Posterior vena cava (tissue), 2 donors: ENCODE data around the gene IL12RB2. TPM values are rescaled to one million over a fixed set of nuclear protein-coding genes. Genes with fewer than 3 reads are reported as not detected.

Experiments
- DNase-seq: peaks from one replicate; pipeline ENCODE4 v3.0.0-alpha.2; 2020; ENCODE audit warnings: low spot score
- intact Hi-C, 2 donors: fragments of 100-400 bp; cut with DNase I; formaldehyde crosslinking; loops; one replicate each; pipeline versions ENCODE4 v1.14.1 to v1.14.2; 2022 to 2023
- total RNA-seq, 2 donors: library from RNA; stranded (reverse); fragmentation: NEBNext Ultra II Directional; extraction: Animal tissue kit (Norgen Biotek cat#: 25700); gene quantifications; one replicate each; pipeline ENCODE4 v1.2.1, GENCODE V29; 2021
- donor health status: DM: yes; HTN: yes; CAD: no.
- donor health status: DM: yes; HTN: yes; CAD: no.

Gene IL12RB2
- total RNA-seq, 2 donors from 2014 or later = 1.1 to 2.8 TPM

DNA sequence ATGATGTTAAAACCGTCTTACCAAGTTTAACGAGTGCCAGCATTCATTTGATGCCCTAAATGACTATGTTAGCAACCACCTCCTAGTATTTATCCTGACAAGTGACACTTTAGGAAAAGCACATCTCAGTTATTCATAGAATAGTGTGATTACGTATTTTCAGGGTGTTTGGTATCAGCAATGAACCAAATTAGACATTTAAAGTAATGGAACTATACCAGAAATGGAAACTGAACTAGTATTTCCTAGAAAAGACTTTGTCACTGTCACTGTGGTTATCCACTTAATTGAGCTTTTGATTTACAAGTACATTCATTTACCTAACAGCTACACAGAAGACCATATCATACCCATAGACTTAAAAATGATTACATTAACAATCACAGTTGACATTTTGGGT, 3.6 kb upstream of the IL12RB2 start:
- intact Hi-C loops = no loop called here
- DNase-seq = no peak

DNA sequence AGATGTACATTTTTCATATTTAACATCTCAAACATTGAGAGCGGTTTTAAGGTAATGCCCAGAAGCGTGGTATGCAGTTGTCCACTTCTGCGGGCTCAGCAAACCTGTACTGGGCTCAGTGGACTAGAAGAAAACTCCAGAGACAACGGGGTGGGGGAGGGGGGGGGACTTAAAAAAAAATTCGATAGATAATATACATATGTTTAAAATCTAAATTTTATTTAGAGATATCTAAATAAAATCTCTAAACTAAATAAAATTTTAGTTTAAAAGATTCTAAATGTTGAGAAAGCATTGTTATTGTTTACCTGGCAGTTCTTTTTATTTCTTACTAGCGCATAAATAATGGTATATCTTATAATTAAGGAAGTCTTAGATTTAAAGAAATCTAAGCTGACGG, 1.1 kb upstream of the IL12RB2 start:
- DNase-seq = no peak
- intact Hi-C loops = no loop called here

DNA sequence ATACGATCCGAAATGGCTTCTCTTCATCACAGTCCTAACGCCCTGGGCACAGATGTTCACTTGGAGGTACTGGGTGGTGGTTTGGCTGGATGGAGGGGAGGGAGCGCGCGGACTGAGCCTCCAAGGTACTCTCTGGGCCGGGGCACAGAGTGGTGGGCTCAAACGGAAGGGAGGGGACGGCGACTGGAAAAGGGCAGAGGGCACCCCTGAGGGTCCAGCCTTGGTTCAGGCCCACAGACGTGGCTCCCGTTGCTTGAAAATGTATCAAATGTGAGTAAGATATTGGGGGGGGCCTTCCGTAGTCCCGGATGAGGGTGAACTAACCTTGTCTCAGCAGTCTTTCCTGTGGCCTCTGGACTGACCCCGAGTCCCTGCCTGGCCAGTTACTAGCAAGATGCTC, 463 bp downstream of the IL12RB2 start:
- intact Hi-C loops = no loop called here
- DNase-seq = no peak

DNA sequence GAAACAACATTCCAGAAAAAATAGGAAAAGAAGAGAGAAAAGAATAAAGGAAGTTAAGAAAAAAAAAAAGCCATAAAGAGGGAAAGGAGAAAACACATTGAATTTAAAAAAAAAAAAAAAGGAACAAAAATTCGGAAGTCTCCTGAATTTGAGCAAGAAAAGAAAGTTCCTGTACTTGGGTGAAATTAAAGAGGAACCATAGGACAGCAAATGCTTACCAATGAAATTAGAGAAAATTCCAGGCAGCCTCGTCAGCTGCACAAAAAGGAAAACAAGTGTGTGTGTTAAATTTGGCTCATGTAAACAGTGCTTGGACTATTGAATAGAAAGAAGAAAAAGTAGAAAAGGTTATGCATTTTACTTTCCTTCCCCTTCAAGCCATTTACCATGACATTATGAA, 4.9 kb downstream of the IL12RB2 start:
- DNase-seq = no peak
- intact Hi-C loops = no loop called here

DNA sequence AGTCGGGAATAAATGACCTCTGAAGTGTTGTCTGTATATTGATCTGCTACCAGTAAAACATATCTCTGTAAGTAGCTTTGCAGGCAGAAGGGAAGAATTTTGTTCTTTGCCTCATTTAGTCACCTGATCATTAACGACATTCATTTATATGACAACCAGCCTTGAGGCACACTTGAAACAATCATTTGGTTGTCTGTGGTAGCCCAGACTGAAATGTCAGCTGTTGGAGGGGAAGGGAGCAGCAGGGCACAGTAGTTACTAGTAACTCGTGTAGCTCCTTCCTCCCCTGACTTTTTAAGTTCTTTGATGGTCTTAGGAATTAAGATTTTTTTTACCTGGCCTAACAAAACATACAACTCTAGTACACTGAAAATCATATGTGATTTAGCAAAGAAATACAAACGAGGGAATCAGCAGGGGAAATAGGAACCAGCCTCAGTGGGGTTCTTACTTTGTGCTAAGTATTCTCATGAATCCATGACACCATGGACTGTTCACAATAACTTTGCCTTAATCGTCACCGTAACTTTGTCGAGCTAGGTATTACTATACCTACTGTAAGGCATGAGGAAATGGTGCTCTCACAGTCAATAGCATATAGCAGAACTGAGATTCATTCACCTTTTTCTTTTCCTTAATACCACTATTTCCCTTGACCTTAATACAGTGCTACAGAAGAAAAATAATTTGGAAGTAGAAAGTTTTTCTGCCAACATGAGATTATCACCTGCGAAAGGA, 6.4 kb downstream of the IL12RB2 start:
- intact Hi-C loops = no loop called here
- DNase-seq = no peak

DNA sequence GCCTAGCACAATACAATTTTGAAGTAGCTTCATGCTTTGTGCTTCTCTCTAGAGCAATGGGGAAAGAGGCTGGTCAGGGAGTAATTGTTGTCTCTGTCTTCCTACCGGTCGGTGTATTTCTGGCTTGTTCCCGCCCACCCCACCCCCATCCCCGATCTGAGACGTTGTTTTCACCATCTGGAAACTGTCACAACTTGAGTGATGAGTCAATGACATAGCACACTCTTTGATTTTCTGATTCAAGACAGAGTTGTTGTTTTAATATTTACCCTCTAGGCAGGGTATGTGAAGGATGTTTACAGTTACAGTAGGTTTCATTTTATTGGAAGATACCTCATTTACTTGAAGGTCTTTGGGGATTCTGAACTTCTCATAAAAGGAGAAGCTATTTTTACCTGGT, 7.0 kb downstream of the IL12RB2 start:
- intact Hi-C loops = no loop called here
- DNase-seq = no peak

DNA sequence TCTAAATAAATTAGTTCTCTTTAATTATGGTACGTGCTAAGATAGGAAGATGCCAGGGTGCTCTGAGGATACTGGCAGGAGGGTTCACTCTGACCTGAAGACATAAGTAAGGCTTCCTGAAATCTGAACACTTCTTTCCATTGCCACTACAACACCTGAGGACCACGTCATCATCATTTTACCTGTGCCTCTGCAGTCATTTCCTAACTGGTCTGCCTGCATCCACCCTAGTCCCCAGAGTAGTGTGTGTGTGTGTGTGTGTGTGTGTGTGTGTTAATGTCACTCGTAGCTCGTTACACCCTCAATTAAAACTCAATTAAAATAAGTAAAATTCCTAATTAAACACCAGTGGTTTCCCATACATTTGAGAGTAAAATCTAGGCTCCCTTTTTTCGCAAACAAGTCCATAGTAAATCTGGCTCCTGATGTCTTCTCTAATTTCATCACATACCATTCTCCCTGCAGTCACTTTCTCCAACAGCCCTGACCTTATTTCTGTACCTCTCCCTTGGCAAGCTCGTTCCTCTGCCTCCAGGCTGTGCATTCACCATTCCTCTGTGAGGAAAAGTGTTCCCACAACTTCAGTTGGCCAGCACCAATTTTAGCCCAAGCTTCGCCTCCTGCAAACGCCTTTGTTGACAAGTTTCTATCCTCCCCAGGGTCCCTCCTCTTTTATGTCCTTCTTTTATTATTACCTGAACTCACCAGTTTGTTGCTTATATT, 8.7 kb downstream of the IL12RB2 start:
- no peak for DNase-seq
- intact Hi-C loops = no loop called here

DNA sequence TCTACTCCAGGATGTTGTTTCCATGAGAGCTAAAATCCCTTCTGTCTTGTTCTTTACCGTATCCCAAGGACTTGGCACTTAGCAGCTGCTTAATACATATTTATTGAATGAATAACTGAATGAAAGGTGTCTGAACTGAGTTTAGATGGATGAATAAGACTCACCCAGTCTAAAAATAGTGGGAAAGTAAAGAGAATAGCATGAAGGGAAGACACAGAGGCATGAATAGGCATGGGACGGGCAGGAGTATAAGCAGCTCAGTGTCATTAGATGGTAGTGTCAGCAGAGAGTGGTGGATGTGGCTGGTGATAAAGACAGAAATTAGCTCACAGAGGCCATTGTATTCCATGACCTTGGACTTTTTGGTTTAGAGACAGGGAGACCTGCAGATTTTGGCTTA, 9.2 kb downstream of the IL12RB2 start:
- intact Hi-C loops = no loop called here

DNA sequence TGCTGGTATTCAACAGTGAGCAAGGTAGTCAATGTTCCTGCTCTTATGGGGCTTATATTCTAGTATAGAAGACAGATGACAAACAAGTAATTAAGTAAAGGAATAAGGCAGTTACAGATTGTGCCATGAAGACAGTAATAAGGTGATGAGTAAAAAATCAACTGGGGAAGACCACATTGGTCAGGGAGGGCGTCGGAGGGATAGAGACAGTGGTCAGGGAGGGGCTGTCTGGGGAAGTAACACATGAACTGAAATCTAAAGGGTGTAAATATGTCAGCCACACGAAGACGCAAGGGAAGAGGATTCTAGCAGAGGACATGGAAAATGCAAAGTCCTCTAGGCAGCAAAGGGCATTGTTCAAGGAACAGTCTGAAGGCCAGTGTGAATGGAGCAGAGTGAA, 10.1 kb downstream of the IL12RB2 start:
- DNase-seq = no peak
- intact Hi-C loops = no loop called here

More for the DNA sequence above, 9.2 kb downstream of the IL12RB2 start:
- DNase-seq = no peak

DNA sequence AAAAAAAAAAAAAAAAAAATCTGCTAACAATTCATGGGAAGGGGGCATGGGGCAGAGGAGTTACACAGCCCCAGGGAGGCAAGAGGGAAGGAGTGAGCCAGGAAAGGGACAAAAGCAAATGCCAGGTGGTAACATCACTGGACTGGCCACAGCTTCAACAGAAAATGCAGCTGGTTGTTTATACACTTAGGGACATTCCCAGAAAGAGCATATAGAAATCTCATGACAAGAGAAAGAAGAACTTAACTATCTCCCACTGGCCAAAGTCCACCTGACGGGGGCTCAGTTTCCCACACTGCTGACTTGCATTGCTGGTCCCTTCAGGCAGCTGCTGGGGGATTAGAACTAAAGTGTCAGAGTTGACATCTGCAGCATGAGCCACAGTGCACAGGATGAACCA, 14.8 kb downstream of the IL12RB2 start:
- DNase-seq = no peak
- intact Hi-C loops = no loop called here

DNA sequence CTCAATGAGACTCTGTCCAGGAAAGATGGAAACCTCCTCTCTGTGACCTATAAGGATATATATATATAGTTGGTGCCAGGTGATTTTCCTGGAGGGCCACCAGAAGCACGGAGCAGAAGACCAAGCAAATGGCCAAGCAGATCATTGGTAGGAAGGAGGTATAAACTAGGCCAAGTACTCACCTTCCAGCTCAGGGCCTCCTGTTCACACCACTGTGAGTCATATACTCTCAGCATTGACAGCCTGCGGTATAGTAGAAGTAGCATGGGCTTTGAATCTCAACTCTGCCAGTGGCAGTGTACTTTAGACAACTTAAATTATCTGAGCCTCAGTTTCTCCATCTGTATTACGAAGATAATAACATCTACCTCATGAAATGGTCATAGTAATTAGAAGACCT, 15.4 kb downstream of the IL12RB2 start:
- no peak for DNase-seq
- intact Hi-C loops = no loop called here

DNA sequence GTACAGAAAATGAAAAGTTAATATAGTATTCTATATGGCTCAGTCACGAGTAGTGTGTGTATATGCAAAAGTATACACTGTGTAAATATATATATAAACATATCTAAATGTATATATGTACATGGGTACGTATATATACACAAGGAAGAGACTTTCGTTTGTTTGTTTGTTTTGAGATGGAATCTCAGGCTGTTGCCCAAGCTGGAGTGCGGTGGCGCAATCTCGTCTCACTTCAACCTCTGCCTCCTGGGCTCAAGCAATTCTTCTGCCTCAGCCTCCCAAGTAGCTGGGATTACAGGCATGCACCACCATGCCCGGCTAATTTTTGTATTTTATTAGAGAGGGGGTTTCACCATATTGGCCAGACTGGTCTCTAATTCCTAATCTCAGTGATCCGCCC, 16.4 kb downstream of the IL12RB2 start:
- intact Hi-C loops = no loop called here
- DNase-seq = no peak

DNA sequence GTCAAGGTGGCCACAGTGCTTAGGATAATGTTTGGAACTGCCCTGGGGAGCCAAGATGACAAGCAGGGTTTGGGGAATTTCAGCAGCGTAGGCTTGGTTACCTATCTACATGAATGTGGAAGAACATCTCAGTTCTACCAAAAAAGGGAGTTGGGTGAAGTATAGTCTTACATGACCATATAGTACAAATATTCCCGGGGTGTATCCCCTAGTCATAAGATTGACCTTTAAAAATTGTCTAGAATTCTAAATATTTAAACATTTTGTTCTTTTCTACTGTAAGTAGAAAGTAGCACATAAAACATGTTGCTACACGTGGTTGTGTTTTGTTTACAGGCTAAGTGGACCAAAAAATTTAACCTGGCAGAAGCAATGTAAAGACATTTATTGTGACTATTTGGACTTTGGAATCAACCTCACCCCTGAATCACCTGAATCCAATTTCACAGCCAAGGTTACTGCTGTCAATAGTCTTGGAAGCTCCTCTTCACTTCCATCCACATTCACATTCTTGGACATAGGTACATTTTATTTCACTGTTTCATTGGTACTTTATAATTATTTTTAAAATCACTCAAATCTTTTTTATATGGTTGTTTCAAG, 20.3 kb downstream of the IL12RB2 start:
- no peak for DNase-seq
- intact Hi-C loops = no loop called here

DNA sequence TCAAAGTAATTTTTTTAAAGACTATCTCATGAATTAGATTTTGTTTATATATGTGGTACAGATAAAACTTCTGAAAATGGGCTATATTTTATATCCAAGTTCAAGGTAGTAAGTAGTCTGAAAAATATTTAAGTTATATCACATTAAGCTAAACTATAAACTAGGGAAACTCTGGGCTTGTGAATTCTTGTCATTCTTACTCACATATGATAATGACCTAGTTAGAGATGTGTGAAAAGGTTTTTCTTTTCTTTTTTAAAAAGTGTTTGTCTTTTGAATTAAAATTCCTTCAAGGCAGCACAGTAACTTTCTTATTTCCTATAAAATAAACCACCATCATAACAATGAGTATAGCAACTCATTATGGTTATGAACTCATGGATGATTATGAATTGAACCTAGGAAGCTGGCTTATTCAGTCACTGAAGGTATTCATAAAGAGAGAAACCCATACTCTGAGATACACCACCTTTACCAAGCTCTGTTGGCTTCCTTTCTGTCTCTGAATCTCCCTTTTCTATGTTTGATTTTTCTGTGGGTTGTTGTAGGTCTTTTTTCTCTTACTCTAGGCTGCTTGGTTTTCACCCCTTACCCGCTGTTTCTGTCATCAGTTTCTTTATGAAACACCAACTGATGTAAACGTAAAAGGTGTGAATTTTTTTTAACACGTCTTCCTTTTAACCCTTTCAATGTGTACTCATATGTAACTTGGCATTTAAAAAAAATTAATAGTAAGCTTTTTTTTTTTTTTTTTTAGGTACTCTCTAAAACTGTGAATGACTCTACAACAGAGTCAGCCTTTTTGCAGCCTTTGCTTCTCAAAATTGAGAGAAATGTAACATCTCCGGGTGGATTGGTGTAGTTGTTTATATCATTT, 25.2 kb downstream of the IL12RB2 start:
- DNase-seq = no peak
- intact Hi-C loops = no loop called here

DNA sequence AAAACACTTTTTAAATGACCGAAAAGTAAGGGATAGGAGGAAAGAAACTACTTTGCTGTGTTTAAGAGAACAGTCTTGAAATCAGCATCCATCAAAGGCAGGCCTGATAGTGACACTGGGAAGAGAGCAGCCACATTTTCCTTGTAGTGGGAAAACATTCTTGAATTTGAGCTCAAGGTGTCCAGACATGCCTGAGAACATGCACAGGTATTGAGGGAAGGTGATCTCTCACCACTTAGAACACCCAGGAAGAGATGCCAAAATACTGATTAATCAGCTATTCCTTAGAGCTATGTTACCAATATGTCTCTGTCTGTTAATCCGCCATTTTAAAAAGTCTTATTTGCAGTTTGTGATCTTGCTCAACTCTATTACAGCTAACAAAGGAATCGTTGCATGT, 25.9 kb downstream of the IL12RB2 start:
- DNase-seq = no peak
- intact Hi-C loops = no loop called here

DNA sequence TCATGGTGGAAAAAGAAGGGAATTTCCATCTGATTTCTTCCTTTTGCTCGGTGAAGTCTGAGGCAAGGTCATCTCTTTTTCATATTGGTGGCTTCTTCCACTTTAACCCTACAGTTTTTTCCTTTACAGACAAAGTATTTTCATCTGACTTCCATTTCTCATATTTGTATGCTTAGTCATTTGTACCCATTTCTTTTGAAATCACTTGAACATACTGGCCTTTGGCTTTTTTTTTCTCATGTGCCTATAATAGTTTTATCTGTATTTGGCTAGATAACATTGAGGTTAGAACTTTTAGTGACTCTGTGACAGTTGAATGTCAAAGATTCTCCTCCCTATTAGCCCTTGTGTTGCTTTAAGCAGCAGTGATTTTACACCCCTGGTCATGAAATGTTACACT, 27.7 kb downstream of the IL12RB2 start:
- intact Hi-C loops = no loop called here
- no peak for DNase-seq

DNA sequence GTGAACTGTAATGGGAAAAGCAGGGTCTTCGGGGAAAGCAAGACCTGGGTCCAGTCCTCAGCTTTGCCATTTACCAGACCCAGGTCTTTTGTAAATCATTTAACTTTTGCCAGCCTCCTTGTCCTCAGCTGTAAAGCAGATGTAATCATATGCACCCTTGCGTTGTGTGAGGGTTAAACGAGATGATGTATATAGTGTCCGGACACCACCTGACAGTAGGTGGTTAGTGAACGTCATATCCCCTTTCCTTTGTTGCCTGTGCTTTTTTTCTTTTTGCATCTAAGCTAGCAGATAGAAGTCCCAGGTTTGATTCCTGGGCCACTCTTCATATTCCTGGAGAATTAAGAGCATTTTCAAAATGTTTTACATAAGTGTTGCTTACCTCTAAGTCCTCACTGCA, 28.5 kb downstream of the IL12RB2 start:
- no peak for DNase-seq
- intact Hi-C loops = no loop called here

DNA sequence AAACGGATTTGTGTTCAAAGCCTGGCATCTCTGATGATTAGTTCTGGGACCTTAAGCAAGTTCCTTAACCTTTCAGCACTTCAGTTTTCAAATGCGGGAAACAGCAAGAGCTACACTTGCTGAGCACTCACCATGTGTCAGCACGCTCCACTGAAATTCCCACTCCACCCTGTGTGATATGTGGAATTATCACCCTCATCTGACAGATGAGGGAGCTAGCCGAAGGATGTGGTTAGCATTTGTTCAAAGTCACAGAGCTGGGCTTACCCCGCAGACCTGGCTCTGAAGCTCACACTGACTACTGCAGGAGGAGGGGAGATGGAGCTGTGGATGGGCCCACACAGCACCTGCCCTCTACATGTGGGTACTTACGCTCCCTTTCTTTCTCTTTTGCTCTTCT, 29.1 kb downstream of the IL12RB2 start:
- DNase-seq = no peak
- intact Hi-C loops = no loop called here

DNA sequence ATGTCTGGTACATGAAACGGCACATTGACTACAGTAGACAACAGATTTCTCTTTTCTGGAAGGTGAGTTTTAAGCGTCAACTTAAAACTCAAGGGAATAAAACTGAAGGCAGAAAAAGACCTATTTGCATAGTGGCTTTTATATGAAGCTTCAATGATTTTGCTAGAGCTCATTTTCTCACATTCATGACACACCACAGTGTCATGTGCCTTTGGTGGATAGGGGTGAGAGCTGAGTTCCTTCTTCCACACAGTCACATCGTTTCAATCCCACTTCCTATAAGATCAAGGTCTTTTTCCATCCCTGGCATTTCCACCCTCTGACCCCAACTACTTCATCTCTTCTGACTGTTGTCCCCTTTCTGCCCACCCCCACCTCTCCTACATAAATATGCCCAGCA, 31.0 kb downstream of the IL12RB2 start:
- intact Hi-C loops = no loop called here

More for the DNA sequence above, 31.0 kb downstream of the IL12RB2 start:
- no peak for DNase-seq
